Activated CD8-positive, alpha-beta memory T cell treated with anti-CD3 and anti-CD28 coated beads, Interleukin-2, amount 50 U/mL, for 48 hours (primary cell): ENCODE measurements around the gene PCTP.

Experiments
- DNase-seq: peaks from one replicate; pipeline ENCODE4 v3.0.0-alpha.2; 2020

PCTP gene

DNA sequence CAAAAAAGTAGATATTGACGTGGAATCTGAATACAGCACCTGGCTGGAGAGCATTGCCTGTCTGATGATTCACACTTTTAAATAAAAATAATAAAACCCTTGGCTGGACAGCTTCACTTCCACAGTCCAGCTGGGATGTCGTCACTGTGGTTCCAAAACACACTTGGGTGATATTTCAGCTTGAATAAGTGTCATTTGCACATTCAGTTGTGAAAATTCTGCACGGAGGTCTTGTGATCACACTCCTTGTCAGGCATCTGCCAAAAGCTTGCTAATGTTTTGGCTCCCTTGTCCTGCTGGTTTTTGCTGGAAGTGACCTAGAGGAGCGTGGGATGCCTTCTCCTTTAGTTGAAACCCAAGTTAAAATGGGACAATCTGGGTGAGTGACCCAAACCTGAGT lies 60.7 kb downstream of the PCTP start:
- DNase-seq: no peak

DNA sequence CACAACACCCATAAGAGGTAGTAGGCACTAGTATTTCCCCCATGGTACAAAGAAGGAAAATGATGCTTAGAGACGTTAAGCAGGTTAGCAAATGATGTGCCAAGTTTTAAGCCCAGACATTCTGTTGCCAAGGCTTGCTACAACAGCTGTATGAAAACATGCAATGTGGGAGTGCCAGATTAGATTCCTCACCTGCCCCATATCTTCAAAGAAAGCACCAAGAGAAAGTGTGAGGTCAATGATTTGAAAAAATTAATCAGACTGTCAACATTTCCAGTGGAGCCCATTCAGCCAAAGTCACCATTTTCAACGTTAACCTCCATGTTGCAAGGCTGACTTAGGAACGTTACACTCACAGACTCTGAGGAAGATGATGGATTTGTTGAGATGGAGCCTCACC lies 61.5 kb downstream of the PCTP start:
- DNase-seq: no peak

DNA sequence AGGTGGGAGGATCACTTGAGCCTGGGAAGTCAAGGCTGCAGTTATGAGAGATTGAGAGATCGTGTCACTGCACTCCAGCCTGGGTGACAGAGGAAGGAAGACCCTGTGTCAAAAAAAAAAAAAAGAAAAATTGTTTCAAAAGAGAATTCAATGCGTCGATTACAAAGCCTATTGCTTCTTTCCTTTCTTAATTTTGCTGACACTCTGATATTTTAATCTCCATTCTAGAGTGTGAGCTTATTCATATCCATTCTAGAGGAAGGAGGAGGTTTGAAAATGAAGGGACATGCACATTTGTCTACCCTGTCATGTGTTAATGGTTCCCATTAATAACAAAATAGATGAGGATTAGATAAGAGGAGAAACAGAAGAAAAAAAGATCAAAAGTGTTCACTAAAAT lies 63.1 kb downstream of the PCTP start:
- no peak for DNase-seq

DNA sequence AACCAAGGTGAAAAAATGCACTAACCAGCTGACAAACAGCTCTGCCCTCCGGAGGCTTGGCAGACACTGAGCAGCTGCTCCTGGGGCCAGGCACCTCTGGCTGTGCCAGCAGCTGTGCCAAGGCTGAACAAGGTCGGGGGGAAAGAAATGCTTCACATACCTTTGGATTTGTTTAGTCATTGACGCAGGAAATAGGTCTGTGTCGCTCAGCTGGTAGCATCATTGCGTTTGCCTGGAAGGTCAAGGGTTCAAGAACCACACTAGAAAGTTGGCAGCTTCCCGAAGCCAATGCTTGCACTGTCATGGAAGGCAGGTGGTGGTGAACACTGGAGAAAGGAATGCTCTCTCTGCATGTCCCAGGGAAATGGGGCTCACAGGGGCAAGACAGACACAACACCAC lies 63.5 kb downstream of the PCTP start:
- no peak for DNase-seq

DNA sequence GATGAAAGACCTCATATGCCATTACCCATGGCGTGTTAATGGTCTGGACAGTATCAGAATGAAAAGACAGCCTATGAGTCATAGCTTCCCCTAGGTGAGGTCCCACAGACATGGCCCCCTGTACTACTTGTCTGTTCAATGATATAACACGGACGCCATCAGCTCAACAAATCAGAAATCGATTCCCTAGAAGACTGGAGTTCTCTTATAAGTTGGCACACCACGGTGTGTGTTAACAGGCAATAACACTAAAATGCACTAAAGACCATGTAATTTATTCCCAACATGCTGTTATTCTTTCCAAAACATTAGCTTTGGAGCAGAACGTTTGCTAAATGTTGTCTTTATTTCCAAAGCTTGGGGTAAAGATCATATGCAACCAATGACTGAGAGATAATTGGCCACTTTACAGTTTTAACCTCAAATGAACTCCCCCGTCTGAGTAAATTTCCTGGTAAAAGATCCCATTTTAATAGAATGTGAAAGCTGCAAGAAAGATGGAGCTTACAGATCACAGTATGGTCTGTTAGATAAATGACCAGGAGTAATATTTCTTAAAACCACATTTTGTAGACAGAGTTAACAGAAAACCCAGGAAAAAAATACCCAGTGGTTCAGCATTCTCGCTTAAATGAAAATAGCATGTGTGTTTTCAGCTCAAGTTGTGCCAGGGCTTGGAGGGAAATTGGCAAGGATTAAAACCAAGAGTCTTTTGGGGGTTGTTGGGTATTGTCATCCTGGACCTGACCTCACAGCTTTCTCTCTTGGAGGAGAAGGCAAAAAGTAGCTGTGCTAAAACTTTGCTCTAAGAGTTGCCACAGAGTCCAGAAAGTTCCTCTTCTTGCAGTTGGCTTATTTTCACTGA lies 65.9 kb downstream of the PCTP start:
- DNase-seq: no peak

DNA sequence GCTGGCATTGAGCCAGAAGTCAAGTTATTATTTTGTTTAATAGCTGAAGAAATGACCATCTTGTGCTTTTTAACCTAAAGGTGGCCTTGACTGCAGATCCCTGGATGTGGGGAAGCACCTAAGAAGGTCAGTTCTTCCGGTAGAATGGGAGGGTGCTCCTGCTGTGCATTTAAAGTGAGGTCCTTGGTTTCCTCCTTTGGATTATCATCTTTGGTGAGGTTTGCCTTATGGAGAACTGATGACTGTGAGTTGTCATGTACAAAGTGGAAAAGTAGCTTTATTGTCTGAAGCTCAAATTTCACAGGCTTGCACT lies 66.5 kb downstream of the PCTP start:
- DNase-seq: no peak

DNA sequence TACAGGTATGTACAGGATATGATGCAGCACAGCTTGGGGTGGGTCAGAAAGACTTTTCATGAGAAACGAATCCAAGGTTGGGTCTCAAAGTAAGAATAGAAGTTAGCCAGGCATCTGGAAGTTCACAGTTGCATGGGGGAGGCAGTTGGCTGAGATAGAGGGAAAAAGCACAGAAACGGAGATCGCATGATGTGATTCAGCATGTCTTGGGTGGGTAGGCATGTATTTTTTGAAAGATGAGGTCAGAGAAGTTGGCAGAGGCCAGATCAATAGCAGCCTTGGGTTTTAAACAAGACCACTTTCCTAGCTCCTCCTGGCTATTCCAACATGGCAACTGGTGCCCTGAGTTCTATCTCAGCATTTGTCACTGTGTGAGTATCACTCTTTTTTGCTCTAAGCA lies 67.2 kb downstream of the PCTP start:
- DNase-seq: no peak

DNA sequence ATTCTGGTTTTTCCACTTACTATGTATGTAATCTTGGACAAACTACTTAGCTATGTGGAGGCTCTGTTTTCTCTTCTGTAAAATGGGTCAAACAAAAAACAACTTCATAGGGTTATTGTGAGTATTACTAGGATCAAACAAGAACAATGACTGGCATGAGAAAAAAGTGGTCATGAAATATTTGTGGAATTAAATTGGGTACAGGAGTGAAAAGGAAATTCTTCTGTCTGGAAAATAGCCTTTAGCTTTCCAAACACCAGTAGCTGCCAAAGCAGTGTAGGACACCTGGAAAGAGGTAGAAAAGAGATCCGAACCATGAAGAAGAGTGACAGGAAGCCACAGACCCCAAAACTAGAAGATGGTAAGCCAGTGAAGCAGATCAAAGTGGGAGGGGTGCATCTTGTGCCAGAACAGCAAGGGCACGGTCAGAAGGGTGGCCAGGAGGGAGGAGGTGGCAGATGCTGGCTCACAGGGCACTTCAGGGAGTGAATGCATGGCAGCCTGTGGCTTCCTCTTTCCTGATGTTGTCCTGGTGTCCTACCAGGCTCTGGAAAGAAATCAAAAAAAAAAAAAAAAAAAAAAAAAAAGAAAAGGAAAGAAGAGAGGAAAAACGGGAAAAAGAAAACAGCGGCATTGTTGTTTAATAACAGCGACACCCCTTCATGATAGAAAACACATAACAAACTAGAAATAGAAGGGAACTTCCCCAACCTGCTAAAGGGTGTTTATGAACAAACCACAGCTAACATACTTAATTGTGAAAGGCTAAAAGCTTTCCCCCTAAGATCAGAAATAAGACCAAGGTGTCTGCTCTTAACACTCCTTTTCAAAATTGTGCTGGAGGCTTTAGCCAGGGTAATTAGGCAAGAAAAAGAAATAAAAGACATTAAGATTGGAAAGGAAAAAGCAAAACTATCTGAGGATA lies 67.9 kb downstream of the PCTP start:
- DNase-seq: no peak

DNA sequence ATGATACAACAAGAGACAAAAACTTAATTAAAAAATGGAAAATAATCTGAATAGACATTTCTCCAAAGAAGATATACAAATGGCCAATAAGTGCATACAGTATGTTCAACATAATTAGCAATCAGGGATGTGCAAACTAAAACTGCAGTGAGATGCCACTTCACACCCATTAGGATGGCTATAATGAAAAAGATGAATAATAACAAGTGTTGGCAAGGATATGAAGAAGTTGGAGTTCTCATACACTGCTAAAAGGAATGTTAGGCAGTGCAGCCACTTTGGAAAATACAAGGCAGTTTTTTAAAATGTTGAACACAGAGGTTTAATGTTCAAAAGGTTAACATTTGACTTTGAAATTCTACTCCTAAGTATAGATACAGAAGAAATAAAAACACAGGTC lies 69.8 kb downstream of the PCTP start:
- DNase-seq: no peak

DNA sequence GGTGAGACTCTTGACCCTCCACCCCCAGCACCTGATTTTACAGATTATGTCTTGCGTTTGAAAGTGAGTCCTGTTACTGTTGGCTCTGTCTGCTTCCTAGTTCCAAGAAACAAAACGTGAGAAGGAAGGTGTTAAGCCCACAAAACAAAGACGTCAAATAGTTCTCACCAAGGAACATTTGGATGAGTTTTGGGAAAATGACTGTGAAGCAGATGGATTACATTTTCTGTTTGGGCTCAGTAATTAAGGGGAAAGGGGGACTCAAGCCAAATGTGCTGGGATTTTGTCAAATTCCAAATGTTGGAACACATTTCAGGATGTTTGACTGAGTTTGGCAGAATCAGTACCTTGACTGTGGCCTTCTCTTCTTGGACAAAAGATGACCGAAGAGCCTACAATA lies 71.2 kb downstream of the PCTP start:
- DNase-seq: no peak

DNA sequence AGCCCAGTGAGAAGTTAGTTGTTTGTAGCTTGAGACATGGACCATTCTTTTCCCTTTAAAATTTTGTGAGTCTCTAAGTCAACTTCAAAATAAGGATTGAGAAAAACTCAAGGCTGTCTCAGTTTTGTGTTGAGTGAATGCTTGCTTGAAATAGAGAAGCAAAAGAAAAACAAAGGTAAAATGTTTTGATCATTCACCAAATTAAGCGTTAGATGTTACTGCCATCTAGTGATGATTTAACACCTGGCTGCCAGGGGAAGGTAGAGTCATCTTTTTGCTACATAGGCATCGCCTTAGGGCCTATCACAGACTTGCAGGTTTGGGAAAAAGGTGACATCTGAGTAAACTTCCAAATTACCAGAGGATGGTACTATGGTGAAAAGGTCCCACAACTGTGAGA lies 74.4 kb downstream of the PCTP start:
- DNase-seq: no peak
